ENCODE data around the gene NTM.

NTM gene

GRCh38 chr11:131583421-131583820 is 213.0 kb downstream of the NTM start (continued):
- TF ChIP-seq ZSCAN4 (tag by site-specific recombination; IDR thresholded peaks at IDR 0.05): no peak
- TF ChIP-seq, protein P1, sequence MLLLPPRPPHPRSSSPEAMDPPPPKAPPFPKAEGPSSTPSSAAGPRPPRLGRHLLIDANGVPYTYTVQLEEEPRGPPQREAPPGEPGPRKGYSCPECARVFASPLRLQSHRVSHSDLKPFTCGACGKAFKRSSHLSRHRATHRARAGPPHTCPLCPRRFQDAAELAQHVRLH (tag by site-specific recombination; IDR thresholded peaks at IDR 0.05): no peak

DNA sequence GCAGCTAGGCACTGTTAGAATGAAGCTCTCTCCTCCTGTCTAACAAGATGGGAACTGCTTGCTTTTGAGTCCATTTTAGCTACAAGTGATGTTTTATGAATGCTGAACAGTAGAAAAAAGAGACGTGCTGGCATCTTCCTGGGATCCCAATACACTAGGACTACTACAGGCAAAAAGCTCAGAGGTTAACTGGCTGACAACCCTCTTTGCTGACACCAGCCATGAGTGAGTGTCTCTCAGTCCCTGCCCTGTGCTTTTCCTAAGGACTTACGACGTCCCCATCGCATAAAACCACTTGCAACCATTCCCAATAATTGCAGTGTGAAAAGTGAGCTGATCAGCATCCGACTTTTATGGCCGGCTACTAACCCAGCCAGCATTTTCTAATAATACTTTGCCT is 213.5 kb downstream of the NTM start:
- H3K27ac ChIP-seq (ENCODE audit: extremely low read depth, low read depth, low read length): no peak overlapping the region
- ChIA-PET POLR2A (no interaction called here), CTCF (interaction anchor here (1.5 to 2.9 kb wide), 2 partner anchors 11 to 85 kb away, joined by 4 to 8 read pairs; no protein-coding TSS in a partner anchor)
- no peak overlapping the region for H3K4me3 ChIP-seq (ENCODE audit: low read depth, low read length)
- no peak for TF ChIP-seq ZNF174 (tag by site-specific recombination; IDR thresholded peaks at IDR 0.05)
- no peaks in the 10 kb centered on the region for H3K4me1 ChIP-seq (ENCODE audit: control insufficient read depth, insufficient read depth, low read length)
- H3K9me3 ChIP-seq (ENCODE audit: control insufficient read depth, insufficient read depth, low read depth, low read length): no peaks in the 10 kb centered on the region
- H3K36me3 ChIP-seq (ENCODE audit: control insufficient read depth in 2 of 2, insufficient read depth in 1 of 2, low read length in 2 of 2): no peaks in the 10 kb centered on the region

DNA sequence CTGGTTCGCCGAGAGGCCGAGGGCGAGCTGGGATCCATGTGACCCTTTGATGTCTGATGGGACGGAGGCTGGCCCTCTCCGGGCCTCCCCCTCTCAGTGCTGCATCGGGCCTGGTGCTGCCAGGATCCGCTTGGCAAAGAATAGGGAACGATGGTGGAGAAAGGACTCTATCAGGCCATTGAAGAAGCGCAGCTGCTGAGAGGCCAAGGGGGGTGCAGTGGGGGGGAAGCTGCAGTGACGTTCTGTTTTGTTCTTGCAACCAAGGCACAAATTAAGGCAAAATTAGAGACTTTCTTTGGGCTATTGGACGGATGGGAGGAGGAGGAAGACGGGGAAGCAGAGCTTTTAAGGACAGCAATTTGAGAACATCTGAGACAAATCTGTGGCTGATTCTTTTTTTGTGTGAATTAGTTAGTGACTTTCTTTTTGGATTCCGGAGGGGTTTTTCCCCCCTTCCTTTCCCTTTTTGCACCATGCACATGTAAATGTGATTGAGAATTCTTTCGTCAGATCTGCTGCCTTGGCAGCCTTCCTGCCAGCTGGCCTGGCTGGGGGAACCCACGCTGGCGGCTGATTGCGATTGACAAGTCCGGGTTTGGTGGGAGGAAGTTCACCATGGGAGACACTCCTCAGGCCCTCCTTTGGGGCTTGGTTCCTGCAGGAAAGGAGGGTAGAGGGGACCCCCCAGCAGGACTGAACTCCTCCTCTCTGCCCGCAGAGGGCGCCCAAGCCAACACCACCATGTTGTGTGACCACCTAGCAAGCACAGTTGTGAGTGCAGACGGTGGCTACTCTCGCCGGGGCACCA is 214.6 kb downstream of the NTM start:
- H3K36me3 ChIP-seq (ENCODE audit: control insufficient read depth in 2 of 2, insufficient read depth in 1 of 2, low read length in 2 of 2): no peaks in the 10 kb centered on the region
- TF ChIP-seq ATF2 (tag by site-specific recombination; IDR thresholded peaks at IDR 0.05; ENCODE audit: low read depth) (no peak), ZNF548 (tag by site-specific recombination; IDR thresholded peaks at IDR 0.05) (no peak), ZNF394 (tag by site-specific recombination; IDR thresholded peaks at IDR 0.05; ENCODE audit: borderline replicate concordance) (no peak), PBX3 (CRISPR knock-in tag; IDR thresholded peaks at IDR 0.05) (no peak), YY1 (tag by site-specific recombination; IDR thresholded peaks at IDR 0.05) (no peak)
- no peaks in the 10 kb centered on the region for H3K9me3 ChIP-seq (ENCODE audit: control insufficient read depth, insufficient read depth, low read depth, low read length)
- no peak overlapping the region for H3K27ac ChIP-seq (ENCODE audit: extremely low read depth, low read depth, low read length)
- ChIA-PET POLR2A (no interaction called here), CTCF (interaction anchor here (1.6 to 2.9 kb wide), 2 partner anchors 10 to 521 kb away, joined by 4 to 8 read pairs; no protein-coding TSS in a partner anchor)
- H3K4me1 ChIP-seq (ENCODE audit: control insufficient read depth, insufficient read depth, low read length): no peaks in the 10 kb centered on the region
- H3K4me3 ChIP-seq (ENCODE audit: low read depth, low read length): no peak overlapping the region

GRCh38 chr11:131588057-131588456 is 217.6 kb downstream of the NTM start:
- Histone ChIP-seq H3K27ac (ENCODE audit: extremely low read depth, low read depth, low read length) (no peak overlapping the region), H3K9me3 (ENCODE audit: control insufficient read depth, insufficient read depth, low read depth, low read length) (no peaks in the 10 kb centered on the region), H3K36me3 (ENCODE audit: control insufficient read depth in 2 of 2, insufficient read depth in 1 of 2, low read length in 2 of 2) (no peaks in the 10 kb centered on the region), H3K4me1 (ENCODE audit: control insufficient read depth, insufficient read depth, low read length) (no peaks in the 10 kb centered on the region), H3K4me3 (ENCODE audit: low read depth, low read length) (no peak overlapping the region)
- POLR2A ChIA-PET: no interaction called here
- TF ChIP-seq, protein P2, sequence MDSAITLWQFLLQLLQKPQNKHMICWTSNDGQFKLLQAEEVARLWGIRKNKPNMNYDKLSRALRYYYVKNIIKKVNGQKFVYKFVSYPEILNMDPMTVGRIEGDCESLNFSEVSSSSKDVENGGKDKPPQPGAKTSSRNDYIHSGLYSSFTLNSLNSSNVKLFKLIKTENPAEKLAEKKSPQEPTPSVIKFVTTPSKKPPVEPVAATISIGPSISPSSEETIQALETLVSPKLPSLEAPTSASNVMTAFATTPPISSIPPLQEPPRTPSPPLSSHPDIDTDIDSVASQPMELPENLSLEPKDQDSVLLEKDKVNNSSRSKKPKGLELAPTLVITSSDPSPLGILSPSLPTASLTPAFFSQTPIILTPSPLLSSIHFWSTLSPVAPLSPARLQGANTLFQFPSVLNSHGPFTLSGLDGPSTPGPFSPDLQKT (IDR thresholded peaks at IDR 0.05; ENCODE audit: borderline replicate concordance, low read depth, low read length): no peak
- TF ChIP-seq, protein P3, sequence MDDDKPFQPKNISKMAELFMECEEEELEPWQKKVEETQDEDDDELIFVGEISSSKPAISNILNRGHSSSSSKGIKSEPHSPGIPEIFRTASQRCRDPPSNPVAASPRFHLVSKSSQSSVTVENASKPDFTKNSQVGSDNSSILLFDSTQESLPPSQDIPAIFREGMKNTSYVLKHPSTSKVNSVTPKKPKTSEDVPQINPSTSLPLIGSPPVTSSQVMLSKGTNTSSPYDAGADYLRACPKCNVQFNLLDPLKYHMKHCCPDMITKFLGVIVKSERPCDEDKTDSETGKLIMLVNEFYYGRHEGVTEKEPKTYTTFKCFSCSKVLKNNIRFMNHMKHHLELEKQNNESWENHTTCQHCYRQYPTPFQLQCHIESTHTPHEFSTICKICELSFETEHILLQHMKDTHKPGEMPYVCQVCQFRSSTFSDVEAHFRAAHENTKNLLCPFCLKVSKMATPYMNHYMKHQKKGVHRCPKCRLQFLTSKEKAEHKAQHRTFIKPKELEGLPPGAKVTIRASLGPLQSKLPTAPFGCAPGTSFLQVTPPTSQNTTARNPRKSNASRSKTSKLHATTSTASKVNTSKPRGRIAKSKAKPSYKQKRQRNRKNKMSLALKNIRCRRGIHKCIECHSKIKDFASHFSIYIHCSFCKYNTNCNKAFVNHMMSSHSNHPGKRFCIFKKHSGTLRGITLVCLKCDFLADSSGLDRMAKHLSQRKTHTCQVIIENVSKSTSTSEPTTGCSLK (tag by site-specific recombination; IDR thresholded peaks at IDR 0.05): no peak
- TF ChIP-seq, protein P4, sequence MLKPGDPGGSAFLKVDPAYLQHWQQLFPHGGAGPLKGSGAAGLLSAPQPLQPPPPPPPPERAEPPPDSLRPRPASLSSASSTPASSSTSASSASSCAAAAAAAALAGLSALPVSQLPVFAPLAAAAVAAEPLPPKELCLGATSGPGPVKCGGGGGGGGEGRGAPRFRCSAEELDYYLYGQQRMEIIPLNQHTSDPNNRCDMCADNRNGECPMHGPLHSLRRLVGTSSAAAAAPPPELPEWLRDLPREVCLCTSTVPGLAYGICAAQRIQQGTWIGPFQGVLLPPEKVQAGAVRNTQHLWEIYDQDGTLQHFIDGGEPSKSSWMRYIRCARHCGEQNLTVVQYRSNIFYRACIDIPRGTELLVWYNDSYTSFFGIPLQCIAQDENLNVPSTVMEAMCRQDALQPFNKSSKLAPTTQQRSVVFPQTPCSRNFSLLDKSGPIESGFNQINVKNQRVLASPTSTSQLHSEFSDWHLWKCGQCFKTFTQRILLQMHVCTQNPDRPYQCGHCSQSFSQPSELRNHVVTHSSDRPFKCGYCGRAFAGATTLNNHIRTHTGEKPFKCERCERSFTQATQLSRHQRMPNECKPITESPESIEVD (tag by site-specific recombination; IDR thresholded peaks at IDR 0.05): no peak
- TF ChIP-seq, protein P5, sequence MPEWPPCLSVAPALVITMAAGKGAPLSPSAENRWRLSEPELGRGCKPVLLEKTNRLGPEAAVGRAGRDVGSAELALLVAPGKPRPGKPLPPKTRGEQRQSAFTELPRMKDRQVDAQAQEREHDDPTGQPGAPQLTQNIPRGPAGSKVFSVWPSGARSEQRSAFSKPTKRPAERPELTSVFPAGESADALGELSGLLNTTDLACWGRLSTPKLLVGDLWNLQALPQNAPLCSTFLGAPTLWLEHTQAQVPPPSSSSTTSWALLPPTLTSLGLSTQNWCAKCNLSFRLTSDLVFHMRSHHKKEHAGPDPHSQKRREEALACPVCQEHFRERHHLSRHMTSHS (tag by site-specific recombination; IDR thresholded peaks at IDR 0.05): no peak
- TF ChIP-seq KLF1 (tag by site-specific recombination; IDR thresholded peaks at IDR 0.05) (no peak), ZNF837 (tag by site-specific recombination; IDR thresholded peaks at IDR 0.05) (no peak), ZNF133 (tag by site-specific recombination; IDR thresholded peaks at IDR 0.05) (no peak)
- CTCF ChIA-PET: interaction anchor here (0.7 kb wide), 1 partner anchor 101 kb away, joined by 3 read pairs; no protein-coding TSS in a partner anchor

Data from HEK293 (cell line).